K562 (cell line): ENCODE data around the gene UCP3. TPM values are rescaled to one million over a fixed set of nuclear protein-coding genes. Genes with fewer than 3 reads are reported as not detected.

ENCODE experiments used
- ARID1B ChIP-seq: fragments of 450-650 bp; IDR thresholded peaks from 2 replicates; pipeline ENCODE4 v1.6.1; 2016; ENCODE audit warnings: antibody characterized with exemption, mild to moderate bottlenecking, inconsistent platforms
- BRF1 ChIP-seq: IDR thresholded peaks from 3 replicates; pipeline ENCODE4 v1.6.1; 2011; ENCODE audit warnings: borderline replicate concordance, mild to moderate bottlenecking; ENCODE audit not compliant: insufficient read length; ENCODE audit errors: extremely low read depth
- DEAF1 ChIP-seq: fragments of 450-650 bp; formaldehyde crosslinking; IDR thresholded peaks from 2 replicates; pipeline ENCODE4 v1.4.0; 2020; ENCODE audit warnings: mild to moderate bottlenecking, moderate library complexity
- ERF ChIP-seq: fragments of 450-650 bp; formaldehyde crosslinking; IDR thresholded peaks from 2 replicates; pipeline ENCODE4 v1.4.0; 2020; ENCODE audit warnings: mild to moderate bottlenecking, mixed read lengths
- FOS ChIP-seq: IDR thresholded peaks from 3 replicates; pipeline ENCODE4 v1.6.1; 2011; ENCODE audit not compliant: insufficient read length; ENCODE audit errors: extremely low read depth
- FOXJ2 ChIP-seq: fragments of 200-800 bp; sonication (Bioruptor generic); IDR thresholded peaks from 2 replicates; pipeline ENCODE4 v1.6.1; 2016; ENCODE audit warnings: missing genetic modification characterization, missing compliant biosample characterization
- KAT2B ChIP-seq: IDR thresholded peaks from one replicate; pipeline ENCODE4 v1.6.1; 2012; ENCODE audit warnings: low read depth, mild to moderate bottlenecking, control low read depth, inconsistent platforms, low read length, moderate library complexity
- MTA1 ChIP-seq: fragments of 450-650 bp; IDR thresholded peaks from 2 replicates; pipeline ENCODE4 v1.6.1; 2017; ENCODE audit warnings: borderline replicate concordance
- NFRKB ChIP-seq: fragments of 450-650 bp; IDR thresholded peaks from 2 replicates; pipeline ENCODE4 v1.6.1; 2016; ENCODE audit warnings: low read depth
- PBX2 ChIP-seq, 2 experiments: IDR thresholded peaks in 1 of 2; conservative IDR thresholded peaks in 1 of 2; 2 replicates each; pipeline ENCODE4 v1.6.1; 2016; ENCODE audit warnings: low read depth in 2 of 2, mild to moderate bottlenecking in 1 of 2, missing compliant biosample characterization in 1 of 2, missing genetic modification characterization in 1 of 2, moderate library complexity in 1 of 2
- PREB ChIP-seq: sonication (generic); formaldehyde crosslinking; IDR thresholded peaks from 2 replicates; pipeline ENCODE4 v1.8.1; 2023; ENCODE audit warnings: mild to moderate bottlenecking, missing genetic modification reagents
- RFX7 ChIP-seq: fragments of 250-450 bp; sonication (Bioruptor Pico); IDR thresholded peaks from 2 replicates; pipeline ENCODE4 v1.5.1; 2021; ENCODE audit warnings: mild to moderate bottlenecking
- SREBF2 ChIP-seq: sonication (generic); formaldehyde crosslinking; IDR thresholded peaks from 2 replicates; pipeline ENCODE4 v1.4.0; 2020; ENCODE audit warnings: mild to moderate bottlenecking, missing genetic modification reagents
- TAF9B ChIP-seq: fragments of 450-650 bp; IDR thresholded peaks from 2 replicates; pipeline ENCODE4 v1.6.1; 2018; ENCODE audit warnings: mild to moderate bottlenecking; ENCODE audit not compliant: partially characterized antibody
- TFE3 ChIP-seq: fragments of 450-650 bp; formaldehyde crosslinking; IDR thresholded peaks from 2 replicates; pipeline ENCODE4 v1.4.0; 2020; ENCODE audit warnings: mild to moderate bottlenecking, mixed read lengths
- U2AF2 ChIP-seq: fragments of 200-400 bp; formaldehyde crosslinking; optimal IDR thresholded peaks from 2 replicates; pipeline ENCODE3; 2017; ENCODE audit warnings: low read depth, mild to moderate bottlenecking, low read length
- USF1 ChIP-seq: sonication (generic); formaldehyde crosslinking; IDR thresholded peaks from 2 replicates; pipeline ENCODE4 v1.9.0; 2022; ENCODE audit warnings: mild to moderate bottlenecking, missing genetic modification reagents
- XRCC5 ChIP-seq: fragments of 200-400 bp; formaldehyde crosslinking; IDR thresholded peaks from 2 replicates; pipeline ENCODE4 v1.6.1; 2017; ENCODE audit warnings: low read depth, mild to moderate bottlenecking, low read length
- ZNF232 ChIP-seq: sonication (generic); formaldehyde crosslinking; IDR thresholded peaks from 2 replicates; pipeline ENCODE4 v1.8.0; 2022; ENCODE audit warnings: mild to moderate bottlenecking, missing genetic modification reagents
- ZNF3 ChIP-seq: fragments of 250-450 bp; sonication (Bioruptor Pico); IDR thresholded peaks from 2 replicates; pipeline ENCODE4 v1.5.0; 2021; ENCODE audit warnings: mild to moderate bottlenecking, moderate library complexity
- polyA plus RNA-seq, 8 experiments: library from polyadenylated mRNA; depleted of rRNA in 4 of 8; stranded (reverse) in 5 of 8; unstranded in 3 of 8; fragments of >200 nt; fragmentation: Nextera tagmentation in 2 of 8; fragmentation: Illumina TruSeq in 1 of 8; extraction: Ambion mirVana in 2 of 8; extraction: Trizol in 1 of 8; gene quantifications; 2 replicates each; pipeline versions ENCODE4 v1.2.1 to v1.2.3, GENCODE V29; 2011 to 2014; ENCODE audit warnings: inconsistent platforms in 1 of 8, missing spikeins in 1 of 8
- total RNA-seq, 7 experiments: library from RNA; depleted of rRNA in 6 of 7; stranded (reverse); fragments of >200 nt in 6 of 7; fragmentation: Illumina TruSeq in 2 of 7; extraction: Trizol in 2 of 7; gene quantifications; 2 replicates each; pipeline versions ENCODE4 v1.2.1 to v1.2.3, GENCODE V29; 2011 to 2021; ENCODE audit warnings: low replicate concordance in 1 of 7

UCP3 gene
- total and polyA plus RNA-seq, 9 of the 15 experiments (the other 6 are each of a cell fraction or from before 2014, with no cell fraction given), result 0.05 to 0.65 (median 0.25) TPM; not detected in 2

- no peak for TF ChIP-seq PBX2 (CRISPR knock-in tag; IDR thresholded peaks at IDR 0.05; ENCODE audit: low read depth)
- no peak for TF ChIP-seq PBX2 (tag; conservative IDR thresholded peaks at IDR 0.05; ENCODE audit: low read depth)
- TF ChIP-seq ERF, result no peak
- TF ChIP-seq XRCC5, result no peak
- no peak for TF ChIP-seq NFRKB
- no peak for TF ChIP-seq KAT2B
- no peak for TF ChIP-seq DEAF1 (CRISPR knock-in tag)
- TF ChIP-seq BRF1, result no peak
- TF ChIP-seq ZNF3 (CRISPR knock-in tag), result no peak
- TF ChIP-seq U2AF2, result no peak
- no peak for TF ChIP-seq RFX7
- no peak for TF ChIP-seq PREB
- TF ChIP-seq ZNF232 (CRISPR knock-in tag), result no peak
- no peak for TF ChIP-seq MTA1
- no peak for TF ChIP-seq TFE3 (CRISPR knock-in tag)
- TF ChIP-seq FOS, result no peak
- TF ChIP-seq TAF9B, result no peak
- no peak for TF ChIP-seq FOXJ2 (tag)
- TF ChIP-seq SREBF2, result no peak
- TF ChIP-seq ARID1B, result peak; percentile 62
- no peak for TF ChIP-seq USF1 (CRISPR knock-in tag)
Observed at GRCh38 chr11:74010306-74011300, 1.7 kb upstream of the UCP3 start (continued).
